ENCODE data around the gene MFSD6L.

Gene MFSD6L

DNA sequence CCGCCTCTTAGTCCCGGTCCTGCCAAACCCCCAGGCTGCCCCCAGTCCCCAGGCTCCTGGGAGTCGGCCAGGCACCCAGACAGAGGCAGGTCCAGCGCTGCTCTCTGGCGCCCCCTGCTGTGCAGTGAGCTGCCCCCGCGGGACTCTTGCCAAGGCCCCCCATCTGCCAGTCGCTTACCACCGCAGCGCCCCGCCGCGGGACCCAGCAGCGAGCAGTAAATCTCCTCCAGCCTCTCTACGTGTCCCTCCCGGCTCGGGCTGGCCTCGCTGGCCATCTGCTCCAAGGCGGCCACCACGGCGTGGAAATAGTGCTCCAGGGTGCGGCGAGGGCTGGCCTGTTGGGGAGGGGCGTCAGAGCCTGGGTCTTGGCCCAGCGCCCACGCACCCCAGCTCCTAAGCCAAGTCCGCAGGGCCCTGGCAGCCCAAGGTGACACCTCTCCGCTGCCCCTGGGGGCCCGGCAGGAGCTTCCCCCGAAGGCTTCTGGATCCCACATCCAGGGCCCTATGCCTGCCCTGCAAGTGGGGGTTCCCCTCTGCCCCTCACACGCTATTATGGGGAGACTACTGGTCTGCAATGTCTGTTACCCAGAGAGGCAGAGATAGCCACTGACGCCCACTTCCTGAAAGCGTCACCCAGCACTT lies 33.7 kb upstream of the MFSD6L start:
- TF ChIP-seq, protein P1, sequence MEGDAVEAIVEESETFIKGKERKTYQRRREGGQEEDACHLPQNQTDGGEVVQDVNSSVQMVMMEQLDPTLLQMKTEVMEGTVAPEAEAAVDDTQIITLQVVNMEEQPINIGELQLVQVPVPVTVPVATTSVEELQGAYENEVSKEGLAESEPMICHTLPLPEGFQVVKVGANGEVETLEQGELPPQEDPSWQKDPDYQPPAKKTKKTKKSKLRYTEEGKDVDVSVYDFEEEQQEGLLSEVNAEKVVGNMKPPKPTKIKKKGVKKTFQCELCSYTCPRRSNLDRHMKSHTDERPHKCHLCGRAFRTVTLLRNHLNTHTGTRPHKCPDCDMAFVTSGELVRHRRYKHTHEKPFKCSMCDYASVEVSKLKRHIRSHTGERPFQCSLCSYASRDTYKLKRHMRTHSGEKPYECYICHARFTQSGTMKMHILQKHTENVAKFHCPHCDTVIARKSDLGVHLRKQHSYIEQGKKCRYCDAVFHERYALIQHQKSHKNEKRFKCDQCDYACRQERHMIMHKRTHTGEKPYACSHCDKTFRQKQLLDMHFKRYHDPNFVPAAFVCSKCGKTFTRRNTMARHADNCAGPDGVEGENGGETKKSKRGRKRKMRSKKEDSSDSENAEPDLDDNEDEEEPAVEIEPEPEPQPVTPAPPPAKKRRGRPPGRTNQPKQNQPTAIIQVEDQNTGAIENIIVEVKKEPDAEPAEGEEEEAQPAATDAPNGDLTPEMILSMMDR (IDR thresholded peaks at IDR 0.05; ENCODE audit: low read depth, low read length), result peak; percentile 49
- TF ChIP-seq MYC (IDR thresholded peaks at IDR 0.05; ENCODE audit: low read depth, low read length), result no peak
- DNase-seq (ENCODE audit: low read depth), result peak; percentile 30
- no peak overlapping the region for H3K4me3 ChIP-seq (ENCODE audit: low read depth, low read length)

DNA sequence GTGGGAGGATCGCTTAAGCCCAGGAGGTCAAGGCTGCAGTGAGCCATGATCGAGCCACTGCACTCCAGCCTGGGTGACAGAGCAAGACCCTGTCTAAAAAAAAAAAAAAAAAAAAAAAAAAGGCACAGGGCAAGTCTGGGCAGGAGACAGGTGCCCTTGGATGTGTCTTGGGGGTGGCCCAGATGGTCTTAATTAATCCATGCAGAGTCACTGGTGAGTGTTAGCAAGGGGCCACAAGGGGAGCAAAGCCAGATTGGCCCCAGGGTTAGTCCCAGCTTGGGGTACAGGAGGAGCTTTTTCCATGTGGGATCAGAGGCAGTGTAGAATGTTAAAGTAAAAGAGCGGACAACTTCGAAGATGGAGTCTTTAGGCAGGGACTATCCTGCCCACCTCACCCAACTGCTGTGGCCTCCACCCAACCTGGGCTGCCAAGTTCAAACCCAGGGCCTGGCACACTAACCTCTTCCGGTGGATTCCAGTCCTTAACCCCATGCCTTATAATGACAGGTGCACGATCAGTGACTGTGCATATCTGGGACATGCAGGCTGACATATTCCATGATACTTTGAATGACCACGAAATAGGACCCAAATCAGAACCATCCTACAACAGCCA lies 32.2 kb upstream of the MFSD6L start:
- no peak for DNase-seq (ENCODE audit: low read depth)
- H3K4me3 ChIP-seq (ENCODE audit: low read depth, low read length), result no peak overlapping the region
- no peak for TF ChIP-seq POLR2A (IDR thresholded peaks at IDR 0.05; ENCODE audit: extremely low read depth, insufficient read length)
- TF ChIP-seq, protein P1 (IDR thresholded peaks at IDR 0.05; ENCODE audit: low read depth, low read length), result no peak
- no peak for TF ChIP-seq MYC (IDR thresholded peaks at IDR 0.05; ENCODE audit: low read depth, low read length)
- TF ChIP-seq, protein P2, sequence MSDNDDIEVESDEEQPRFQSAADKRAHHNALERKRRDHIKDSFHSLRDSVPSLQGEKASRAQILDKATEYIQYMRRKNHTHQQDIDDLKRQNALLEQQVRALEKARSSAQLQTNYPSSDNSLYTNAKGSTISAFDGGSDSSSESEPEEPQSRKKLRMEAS (IDR thresholded peaks at IDR 0.05; ENCODE audit: low read depth, low read length), result no peak

DNA sequence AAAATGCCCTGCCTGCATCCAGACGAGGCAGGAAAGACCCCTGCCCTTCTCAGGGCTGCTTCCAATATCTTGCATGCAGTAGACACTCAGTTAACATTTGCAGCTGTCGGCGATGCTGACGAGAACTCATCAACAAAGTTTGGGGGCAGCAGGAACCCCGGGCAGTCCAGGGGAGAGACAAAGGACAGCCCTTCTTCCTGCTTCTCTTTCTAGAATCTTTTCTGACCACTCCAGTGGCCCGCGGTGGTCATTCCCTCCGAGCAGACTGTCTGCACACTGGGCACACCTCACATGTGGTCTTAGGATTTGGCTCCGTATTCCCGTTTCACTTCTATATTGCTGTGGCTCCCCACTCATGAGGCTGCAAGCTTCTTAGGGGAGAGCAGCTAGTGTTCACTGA lies 31.0 kb upstream of the MFSD6L start:
- TF ChIP-seq MYC (IDR thresholded peaks at IDR 0.05; ENCODE audit: low read depth, low read length) (no peak), POLR2A (IDR thresholded peaks at IDR 0.05; ENCODE audit: extremely low read depth, insufficient read length) (no peak)
- TF ChIP-seq, protein P2 (IDR thresholded peaks at IDR 0.05; ENCODE audit: low read depth, low read length), result no peak
- TF ChIP-seq, protein P1 (IDR thresholded peaks at IDR 0.05; ENCODE audit: low read depth, low read length), result no peak
- H3K4me3 ChIP-seq (ENCODE audit: low read depth, low read length), result no peak overlapping the region
- no peak for DNase-seq (ENCODE audit: low read depth)

DNA sequence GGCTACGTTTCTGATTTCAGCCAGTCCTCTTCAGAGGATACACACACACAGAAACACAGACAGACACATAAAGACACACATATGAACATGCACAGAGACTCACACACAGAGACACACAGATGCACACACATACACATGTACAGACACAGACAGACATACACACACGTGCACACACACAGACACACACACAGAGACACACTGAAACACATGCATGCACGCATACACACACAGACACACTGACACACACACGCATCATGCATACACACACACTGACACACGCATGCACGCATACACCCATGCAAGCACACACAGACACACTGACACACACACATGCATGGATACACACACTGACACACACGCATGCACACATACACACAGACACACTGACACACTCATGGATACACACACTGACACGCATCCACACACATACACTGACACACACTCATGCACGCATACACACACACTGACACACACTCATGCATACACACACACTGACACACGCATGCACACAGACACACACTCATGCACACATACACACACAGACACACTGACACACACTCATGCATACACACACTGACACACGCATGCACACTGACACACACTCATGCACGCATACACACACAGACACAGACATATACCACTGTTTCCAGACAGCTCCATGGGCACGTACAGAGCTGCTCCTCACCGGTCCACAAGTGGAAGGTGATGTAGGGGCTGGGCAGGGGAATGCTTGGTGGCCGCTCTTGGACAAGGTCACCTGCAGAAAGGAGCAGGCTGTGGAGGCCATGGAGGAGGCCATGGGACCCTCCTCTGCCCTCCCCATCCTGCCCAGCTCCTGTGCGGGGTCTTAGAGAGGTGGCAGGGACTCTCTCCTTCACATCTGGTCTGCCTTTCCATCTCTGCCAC lies 30.1 kb upstream of the MFSD6L start:
- DNase-seq (ENCODE audit: low read depth), result no peak
- TF ChIP-seq MYC (IDR thresholded peaks at IDR 0.05; ENCODE audit: low read depth, low read length), result no peak
- TF ChIP-seq, protein P1 (IDR thresholded peaks at IDR 0.05; ENCODE audit: low read depth, low read length), result no peak
- TF ChIP-seq, protein P2 (IDR thresholded peaks at IDR 0.05; ENCODE audit: low read depth, low read length), result no peak
- no peak for TF ChIP-seq POLR2A (IDR thresholded peaks at IDR 0.05; ENCODE audit: extremely low read depth, insufficient read length)
- no peak overlapping the region for H3K4me3 ChIP-seq (ENCODE audit: low read depth, low read length)

DNA sequence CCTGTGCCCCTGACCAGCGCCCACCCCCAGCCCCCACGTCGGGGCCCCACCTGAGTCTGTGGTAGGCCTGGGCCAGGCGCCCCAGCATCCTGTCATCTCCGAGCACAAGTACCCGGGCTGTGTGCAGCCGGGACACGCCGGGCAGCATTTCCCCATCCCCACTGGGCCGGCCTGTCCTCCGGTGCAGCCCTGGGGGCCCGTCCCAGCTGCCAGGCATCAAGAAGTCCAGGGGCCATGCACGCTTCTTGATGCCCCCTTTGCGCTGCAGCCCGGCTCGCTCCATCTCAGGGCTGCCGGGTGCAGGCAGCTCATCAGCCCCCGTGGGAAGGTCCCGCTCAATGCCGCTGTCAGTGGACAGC lies 29.3 kb upstream of the MFSD6L start:
- H3K4me3 ChIP-seq (ENCODE audit: low read depth, low read length), result no peak overlapping the region
- TF ChIP-seq, protein P2 (IDR thresholded peaks at IDR 0.05; ENCODE audit: low read depth, low read length), result no peak
- TF ChIP-seq POLR2A (IDR thresholded peaks at IDR 0.05; ENCODE audit: extremely low read depth, insufficient read length) (no peak), MYC (IDR thresholded peaks at IDR 0.05; ENCODE audit: low read depth, low read length) (no peak)
- TF ChIP-seq, protein P1 (IDR thresholded peaks at IDR 0.05; ENCODE audit: low read depth, low read length), result no peak
- DNase-seq (ENCODE audit: low read depth), result no peak

All from NB4 (cell line).